CD4-positive, alpha-beta T cell treated with Interleukin-2 at 100 ng/mL for 4 hours (primary cell): ENCODE results near the gene PROB1.
"Not testable (repeated sequence)": the region's sequence is repeated elsewhere in the genome, so short reads cannot be mapped to it uniquely, and the experiment has no call there.

Experiments used
- DNase-seq: peaks from one replicate; pipeline ENCODE4 v3.0.0-alpha.2; 2020; ENCODE audit warnings: low spot score

The PROB1 gene

GRCh38 chr5:139392324-139392677 lies 2.6 kb downstream of the PROB1 start:
- DNase-seq, result no peak

- no peak for DNase-seq
Observed at GRCh38 chr5:139391570-139392323, 3.2 kb downstream of the PROB1 start.

DNA sequence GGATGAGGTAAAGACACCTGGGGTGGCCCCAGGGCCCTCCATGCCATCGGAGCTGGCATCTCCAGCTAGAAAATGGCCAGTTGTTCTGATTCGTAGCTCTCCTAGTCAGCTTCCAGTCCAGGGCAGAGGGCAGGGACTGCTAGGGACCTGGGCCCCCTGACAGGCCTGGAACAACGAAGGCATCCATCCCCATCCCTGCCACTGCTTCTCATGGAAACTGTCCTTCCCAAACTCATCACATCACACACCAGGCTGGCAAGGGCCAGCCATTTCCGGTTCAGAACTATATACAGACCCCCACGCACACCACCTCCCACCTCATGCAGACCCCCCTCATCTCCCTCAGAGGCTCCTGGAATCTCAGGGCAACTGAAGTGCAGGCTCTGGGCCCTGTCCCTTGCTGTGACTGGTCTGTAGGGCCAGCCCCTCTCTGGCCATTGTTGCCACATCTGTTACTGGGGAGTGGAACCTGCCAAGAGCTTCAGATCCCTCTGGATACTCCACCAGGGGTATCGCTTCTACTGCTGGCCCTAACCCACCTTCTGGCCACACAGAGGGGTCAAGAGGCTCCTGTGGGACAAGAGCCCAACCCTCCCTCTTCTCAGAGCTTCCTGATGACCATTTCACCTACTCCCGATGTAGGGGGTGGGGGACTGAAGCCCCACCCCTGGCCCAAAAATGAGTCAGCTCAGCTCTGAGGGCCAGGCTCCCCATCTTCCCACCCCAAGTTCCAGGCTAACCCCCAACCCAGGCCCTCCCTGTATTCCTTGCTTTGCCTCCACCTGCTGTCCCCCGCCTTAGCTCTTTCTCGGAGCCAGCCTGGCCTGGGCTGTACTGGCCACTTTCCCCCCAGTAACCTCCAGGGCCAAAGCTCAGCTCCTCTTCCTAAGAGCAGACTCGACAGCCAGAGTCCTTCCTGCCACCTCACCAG lies 4.0 kb downstream of the PROB1 start:
- DNase-seq, result no peak

DNA sequence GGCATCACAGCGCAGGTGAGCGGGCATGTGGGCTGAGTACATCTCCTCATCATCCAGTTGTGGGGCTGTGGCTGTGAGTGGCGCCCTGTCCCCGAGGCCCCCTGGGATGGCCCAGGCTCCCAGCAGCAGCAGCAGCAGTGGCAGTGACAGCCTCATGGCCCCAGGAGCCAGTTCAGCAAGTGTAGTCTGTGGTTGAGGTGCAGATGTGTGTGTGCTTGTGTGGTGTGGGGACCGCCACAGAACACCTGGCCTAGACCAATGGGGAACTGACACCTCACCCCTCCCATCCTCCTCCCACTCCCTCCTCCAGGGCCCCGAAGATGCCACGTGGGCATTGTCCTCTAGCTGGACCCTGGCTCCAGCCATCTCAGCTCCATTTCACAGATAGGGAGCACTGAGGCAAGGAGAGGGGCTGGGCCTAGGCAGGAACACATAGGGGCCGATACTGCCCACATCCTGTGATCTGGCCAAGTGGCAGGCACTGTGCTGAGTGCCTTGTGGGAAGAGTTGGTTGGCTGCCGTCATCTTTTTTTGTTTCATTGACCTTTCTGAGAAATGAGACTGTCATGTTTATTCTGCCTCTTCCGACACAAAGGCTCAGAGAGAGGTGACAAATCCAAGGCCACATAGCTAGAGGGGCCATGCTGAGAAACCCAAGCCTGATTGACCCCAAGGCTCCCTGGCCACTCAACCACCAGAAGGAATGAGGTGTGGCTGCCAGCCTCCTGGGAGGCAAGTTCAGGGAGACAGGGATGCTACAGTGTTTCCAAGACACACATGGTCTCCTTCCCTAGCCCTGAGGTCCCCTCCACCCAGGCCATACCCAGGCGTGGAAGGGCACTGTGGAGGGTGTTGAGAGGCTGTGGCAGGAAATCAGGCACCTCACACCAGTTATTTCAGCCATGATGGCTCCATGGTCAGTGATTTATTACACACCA lies 4.9 kb downstream of the PROB1 start, which contains the start of gene MZB1:
MZB1 (minus strand) TSS at position 213 of the 938 bp plus-strand sequence; CDS start at position 156, 57 bp downstream.
- DNase-seq, result peak; percentile 77

DNA sequence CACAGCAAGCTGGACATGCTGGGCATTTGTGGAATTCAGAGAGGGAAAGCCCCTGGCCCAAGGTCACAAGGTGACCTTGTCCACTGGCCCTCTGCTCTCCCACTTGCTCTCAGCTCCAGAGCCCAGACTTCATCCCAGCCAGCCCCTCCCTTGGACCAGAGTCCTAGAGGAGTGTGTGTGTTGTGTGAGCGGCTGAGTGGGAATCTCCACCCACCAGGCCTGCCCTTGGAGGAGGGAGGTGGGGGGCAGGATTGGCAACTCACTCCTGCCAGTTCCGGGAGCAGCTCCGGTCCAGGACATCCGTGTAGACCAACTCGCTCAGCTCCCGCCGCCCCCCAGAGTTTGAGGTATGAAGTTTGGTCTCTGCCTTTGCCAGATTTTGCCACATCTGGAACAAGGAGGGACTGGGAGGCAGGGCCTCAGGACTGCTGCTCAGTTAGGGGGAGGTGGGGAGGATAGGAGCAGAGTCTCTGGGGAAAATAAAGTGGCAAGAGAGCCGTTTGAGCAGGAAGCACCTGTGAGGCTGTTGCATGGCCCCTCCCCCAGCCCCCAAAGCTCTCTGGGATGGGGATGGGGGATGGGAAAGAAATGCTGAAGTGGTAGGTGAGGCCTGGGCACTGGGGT lies 6.6 kb downstream of the PROB1 start:
- no peak for DNase-seq

DNA sequence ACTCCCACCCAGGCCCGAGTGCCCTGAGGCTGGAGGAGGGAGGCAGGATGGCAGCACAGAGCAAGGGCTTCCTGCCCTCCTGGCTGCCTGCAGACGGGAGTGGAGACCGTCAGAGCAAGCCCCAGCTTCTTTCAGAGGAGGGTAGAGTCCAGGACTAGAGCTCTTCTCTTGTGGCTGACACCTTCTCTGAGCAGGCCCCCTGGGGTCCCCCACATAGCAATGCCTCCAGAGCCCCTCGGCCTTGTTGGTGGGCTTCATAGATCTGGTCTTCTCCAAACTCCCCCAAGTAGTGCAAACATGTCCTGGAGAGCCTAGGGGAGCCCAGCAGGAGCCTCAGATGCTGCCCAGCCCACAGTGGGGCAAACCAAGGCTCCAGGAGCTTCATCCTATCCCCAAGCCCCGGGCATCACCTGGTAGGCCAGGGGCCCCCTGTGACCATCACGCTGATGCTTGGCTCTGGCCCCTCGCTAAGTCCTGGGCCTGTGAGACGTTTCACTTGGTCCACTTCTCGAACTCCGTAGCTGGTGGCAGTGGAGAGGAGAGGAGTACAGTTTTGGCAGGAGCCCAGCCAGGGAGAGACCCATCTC lies 7.2 kb downstream of the PROB1 start:
- no peak for DNase-seq

DNA sequence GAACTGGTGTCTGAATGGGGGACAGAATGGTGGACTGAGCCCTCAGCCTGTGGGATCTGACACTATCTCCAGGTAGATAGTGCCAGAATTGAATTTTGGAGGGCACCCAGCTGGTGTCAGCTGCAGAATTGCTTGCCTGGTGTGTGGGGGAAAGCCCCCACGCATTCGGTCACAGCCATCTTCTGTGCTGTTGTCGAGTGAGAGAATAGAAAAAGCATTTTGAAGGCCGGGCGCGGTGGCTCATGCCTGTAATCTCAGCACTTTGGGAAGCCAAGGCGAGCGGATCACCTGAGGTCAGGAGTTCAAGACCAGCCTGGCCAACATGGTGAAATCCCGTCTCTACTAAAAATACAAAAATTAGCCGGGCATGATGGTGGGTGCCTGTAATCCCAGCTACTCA lies 7.9 kb downstream of the PROB1 start:
- DNase-seq, result not testable (repeated sequence)

- DNase-seq, result no peak
Observed at GRCh38 chr5:139386050-139386438, 8.9 kb downstream of the PROB1 start.

- DNase-seq, result peak; percentile 41
Observed at GRCh38 chr5:139385061-139386049, 9.5 kb downstream of the PROB1 start.

GRCh38 chr5:139384591-139385051 lies 10.3 kb downstream of the PROB1 start:
- DNase-seq, result no peak

DNA sequence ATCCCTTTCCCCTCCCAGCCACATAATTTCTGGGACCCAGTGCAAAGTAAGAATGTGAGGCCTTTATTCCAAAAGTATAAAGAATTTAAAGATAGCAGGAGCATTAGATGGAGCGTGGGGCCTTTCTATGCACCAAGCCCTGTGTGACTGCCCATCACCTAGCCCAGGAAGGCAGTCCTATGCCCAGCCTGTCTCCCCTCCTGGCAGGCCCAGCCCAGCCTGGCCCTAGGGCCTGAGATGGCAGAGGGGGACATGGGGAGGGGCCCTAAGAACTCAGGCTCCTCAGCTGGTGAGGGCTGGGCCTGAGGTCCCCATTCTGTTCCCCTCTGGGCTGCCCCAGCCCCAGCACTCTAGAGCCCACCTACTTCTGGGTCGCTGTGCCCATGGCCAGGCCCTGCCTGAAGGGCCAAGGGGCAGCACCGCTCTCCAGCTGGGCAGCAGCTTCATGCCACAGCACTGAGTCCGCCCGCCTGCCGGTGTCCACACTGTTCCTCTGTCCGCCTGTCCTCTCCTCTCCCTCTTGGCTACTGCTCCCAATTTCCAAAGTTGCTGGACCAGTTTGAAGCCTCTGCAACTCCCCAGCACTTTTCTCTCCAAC lies 10.8 kb downstream of the PROB1 start:
- no peak for DNase-seq

DNA sequence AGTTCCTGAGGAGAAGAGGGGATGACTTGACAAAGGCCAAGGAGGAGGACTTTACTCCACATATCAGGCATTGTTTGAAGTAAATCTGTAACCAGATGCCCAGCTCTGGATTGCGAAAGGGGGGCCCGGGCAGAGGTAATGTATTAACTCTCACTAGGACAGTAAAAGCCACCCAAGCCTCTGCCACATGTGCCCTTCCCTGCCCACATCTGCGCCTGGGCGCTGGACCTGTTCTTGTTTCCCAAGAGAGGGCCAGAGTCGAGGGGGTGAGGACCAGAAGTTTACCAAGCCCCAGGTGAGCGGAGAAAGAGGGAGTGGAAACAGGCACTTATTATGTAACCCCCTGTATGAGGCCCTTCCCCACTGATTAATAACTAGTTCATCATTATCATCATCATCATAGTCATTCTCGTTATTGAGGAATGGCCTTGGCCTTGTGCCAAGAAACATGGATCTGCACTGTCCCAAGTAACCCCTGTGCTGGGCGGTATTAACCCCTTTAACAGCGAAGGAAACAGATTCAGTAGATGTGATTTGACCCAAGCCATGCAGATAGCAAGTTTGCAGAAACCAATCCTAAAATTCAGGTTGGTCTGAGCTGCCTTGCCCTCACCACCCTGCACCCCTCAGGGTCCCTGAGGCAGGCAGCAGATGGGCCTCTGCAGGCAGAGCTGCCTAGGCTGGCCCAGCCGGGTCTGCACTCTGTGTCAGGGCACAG lies 11.5 kb downstream of the PROB1 start, which contains the start of gene SLC23A1:
SLC23A1 (minus strand) TSS at position 23 of the 718 bp plus-strand sequence. CDS start 44 bp downstream, outside the sequence.
- DNase-seq, result no peak

GRCh38 chr5:139382807-139383206 lies 12.1 kb downstream of the PROB1 start:
- no peak for DNase-seq

DNA sequence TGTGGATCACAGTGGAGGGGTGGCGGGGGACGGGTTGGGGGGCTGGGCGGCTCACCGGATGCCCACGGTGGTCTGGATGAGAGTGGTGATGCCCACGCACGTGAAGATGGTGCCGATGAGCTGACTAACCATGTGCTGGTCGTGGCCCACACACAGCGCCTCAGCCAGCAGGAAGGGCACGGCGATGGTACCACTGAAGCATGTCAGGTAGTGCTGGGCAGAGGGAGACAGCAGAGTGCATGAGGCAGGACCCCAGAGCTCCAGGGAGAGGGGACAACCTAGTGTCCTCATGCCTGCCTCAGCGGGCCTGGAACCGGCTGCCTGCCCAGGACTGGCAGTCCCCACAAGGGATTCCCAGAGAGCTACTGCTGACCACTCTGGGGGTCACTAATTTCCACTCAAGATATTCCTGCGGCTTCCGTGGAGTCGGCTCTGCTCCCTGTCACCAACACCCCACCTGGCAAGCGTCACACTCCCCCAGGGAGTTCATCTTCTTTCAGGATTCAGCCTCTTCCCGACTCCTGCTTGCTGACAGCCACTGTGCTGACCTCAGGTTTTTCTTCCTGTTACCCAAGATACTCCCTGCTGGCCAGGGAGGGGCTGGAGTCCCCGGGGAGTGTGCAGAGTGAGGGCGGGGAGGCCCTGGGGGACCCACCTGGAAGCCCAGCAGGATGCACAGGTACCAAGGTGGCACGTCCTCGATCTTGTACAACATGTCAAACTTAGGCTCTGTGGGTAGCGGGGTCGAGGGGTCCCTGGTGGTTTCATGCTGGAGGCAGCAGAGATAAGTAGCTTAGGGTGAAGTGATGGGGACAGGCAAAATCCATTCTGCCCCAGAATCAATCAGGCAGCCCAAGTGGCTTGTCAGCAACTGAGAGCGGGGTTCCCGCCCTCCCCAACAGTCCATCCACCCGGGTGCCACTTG lies 12.8 kb downstream of the PROB1 start:
- no peak for DNase-seq

- DNase-seq, result no peak
Observed at GRCh38 chr5:139379626-139380449, 15.1 kb downstream of the PROB1 start.

DNA sequence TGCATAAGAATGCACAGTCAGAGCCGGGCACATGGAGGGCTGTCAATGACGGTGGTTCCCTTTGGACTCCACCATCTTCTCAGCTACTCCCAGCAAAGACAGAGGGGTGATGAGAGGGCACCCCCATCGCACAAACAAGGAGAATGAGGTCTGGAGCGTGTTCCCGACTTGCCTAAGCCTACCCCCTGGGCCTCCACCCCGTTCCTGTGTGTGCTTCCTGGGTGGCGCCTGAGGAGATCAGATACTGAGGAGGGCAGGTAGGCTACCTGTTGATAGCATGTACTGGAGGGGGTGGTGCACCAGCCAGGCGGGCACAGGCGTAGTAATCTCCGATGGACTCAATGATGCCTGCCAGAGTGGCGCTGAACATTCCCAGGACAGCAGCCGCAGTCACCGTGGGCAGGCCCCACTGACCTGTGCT lies 16.0 kb downstream of the PROB1 start:
- DNase-seq, result no peak
